ENCODE results near the gene CCDC175.

DNA sequence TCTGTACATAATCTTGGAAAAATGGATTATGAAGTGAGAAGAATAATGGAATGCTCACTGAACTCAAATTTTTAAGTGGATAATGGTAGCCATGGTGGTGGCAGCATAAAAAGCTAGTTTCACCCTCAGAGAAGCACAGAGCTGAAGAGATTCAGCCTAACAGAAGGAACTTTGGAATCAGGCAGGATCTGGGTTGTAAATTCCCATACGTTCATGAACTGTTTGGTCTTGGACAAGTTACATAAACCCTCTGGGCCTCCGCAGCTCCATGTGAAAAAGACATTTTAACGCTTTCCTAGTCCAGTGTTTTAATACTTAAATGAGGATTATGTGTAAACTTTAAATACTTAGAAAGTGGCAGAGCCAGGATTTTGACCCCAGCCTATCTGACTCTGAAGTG lies 65.6 kb downstream of the CCDC175 start:
- TF ChIP-seq, protein P1, sequence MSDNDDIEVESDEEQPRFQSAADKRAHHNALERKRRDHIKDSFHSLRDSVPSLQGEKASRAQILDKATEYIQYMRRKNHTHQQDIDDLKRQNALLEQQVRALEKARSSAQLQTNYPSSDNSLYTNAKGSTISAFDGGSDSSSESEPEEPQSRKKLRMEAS (IDR thresholded peaks at IDR 0.05) = no peak
- TF ChIP-seq POLR2A (IDR thresholded peaks at IDR 0.05; ENCODE audit: borderline replicate concordance, extremely low read depth, insufficient read depth, insufficient read length) (no peak), EZH2 (IDR thresholded peaks at IDR 0.05) (no peak), EZH2phosphoT487 (IDR thresholded peaks at IDR 0.05; ENCODE audit: borderline replicate concordance) (no peak), CEBPB (IDR thresholded peaks at IDR 0.05; ENCODE audit: low read depth) (no peak), JUND (IDR thresholded peaks at IDR 0.05) (no peak), SIN3A (IDR thresholded peaks at IDR 0.05; ENCODE audit: low read depth) (no peak), SRF (IDR thresholded peaks at IDR 0.05; ENCODE audit: low read depth) (no peak), ZNF274 (IDR thresholded peaks at IDR 0.05; ENCODE audit: low read depth, low read length) (no peak)
- TF ChIP-seq, protein P2, sequence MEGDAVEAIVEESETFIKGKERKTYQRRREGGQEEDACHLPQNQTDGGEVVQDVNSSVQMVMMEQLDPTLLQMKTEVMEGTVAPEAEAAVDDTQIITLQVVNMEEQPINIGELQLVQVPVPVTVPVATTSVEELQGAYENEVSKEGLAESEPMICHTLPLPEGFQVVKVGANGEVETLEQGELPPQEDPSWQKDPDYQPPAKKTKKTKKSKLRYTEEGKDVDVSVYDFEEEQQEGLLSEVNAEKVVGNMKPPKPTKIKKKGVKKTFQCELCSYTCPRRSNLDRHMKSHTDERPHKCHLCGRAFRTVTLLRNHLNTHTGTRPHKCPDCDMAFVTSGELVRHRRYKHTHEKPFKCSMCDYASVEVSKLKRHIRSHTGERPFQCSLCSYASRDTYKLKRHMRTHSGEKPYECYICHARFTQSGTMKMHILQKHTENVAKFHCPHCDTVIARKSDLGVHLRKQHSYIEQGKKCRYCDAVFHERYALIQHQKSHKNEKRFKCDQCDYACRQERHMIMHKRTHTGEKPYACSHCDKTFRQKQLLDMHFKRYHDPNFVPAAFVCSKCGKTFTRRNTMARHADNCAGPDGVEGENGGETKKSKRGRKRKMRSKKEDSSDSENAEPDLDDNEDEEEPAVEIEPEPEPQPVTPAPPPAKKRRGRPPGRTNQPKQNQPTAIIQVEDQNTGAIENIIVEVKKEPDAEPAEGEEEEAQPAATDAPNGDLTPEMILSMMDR (IDR thresholded peaks at IDR 0.05 in 2 of 3, conservative IDR thresholded peaks at IDR 0.05 in 1 of 3; ENCODE audit: borderline replicate concordance in 1 of 3, insufficient read depth in 1 of 3, low read depth in 2 of 3, low read length in 2 of 3) = no peak
- TF ChIP-seq, protein P3, sequence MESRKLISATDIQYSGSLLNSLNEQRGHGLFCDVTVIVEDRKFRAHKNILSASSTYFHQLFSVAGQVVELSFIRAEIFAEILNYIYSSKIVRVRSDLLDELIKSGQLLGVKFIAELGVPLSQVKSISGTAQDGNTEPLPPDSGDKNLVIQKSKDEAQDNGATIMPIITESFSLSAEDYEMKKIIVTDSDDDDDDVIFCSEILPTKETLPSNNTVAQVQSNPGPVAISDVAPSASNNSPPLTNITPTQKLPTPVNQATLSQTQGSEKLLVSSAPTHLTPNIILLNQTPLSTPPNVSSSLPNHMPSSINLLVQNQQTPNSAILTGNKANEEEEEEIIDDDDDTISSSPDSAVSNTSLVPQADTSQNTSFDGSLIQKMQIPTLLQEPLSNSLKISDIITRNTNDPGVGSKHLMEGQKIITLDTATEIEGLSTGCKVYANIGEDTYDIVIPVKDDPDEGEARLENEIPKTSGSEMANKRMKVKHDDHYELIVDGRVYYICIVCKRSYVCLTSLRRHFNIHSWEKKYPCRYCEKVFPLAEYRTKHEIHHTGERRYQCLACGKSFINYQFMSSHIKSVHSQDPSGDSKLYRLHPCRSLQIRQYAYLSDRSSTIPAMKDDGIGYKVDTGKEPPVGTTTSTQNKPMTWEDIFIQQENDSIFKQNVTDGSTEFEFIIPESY (IDR thresholded peaks at IDR 0.05; ENCODE audit: extremely low read depth, insufficient replicate concordance, low read length) = no peak
- TF ChIP-seq, protein P4, sequence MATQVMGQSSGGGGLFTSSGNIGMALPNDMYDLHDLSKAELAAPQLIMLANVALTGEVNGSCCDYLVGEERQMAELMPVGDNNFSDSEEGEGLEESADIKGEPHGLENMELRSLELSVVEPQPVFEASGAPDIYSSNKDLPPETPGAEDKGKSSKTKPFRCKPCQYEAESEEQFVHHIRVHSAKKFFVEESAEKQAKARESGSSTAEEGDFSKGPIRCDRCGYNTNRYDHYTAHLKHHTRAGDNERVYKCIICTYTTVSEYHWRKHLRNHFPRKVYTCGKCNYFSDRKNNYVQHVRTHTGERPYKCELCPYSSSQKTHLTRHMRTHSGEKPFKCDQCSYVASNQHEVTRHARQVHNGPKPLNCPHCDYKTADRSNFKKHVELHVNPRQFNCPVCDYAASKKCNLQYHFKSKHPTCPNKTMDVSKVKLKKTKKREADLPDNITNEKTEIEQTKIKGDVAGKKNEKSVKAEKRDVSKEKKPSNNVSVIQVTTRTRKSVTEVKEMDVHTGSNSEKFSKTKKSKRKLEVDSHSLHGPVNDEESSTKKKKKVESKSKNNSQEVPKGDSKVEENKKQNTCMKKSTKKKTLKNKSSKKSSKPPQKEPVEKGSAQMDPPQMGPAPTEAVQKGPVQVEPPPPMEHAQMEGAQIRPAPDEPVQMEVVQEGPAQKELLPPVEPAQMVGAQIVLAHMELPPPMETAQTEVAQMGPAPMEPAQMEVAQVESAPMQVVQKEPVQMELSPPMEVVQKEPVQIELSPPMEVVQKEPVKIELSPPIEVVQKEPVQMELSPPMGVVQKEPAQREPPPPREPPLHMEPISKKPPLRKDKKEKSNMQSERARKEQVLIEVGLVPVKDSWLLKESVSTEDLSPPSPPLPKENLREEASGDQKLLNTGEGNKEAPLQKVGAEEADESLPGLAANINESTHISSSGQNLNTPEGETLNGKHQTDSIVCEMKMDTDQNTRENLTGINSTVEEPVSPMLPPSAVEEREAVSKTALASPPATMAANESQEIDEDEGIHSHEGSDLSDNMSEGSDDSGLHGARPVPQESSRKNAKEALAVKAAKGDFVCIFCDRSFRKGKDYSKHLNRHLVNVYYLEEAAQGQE (IDR thresholded peaks at IDR 0.05; ENCODE audit: low read depth) = no peak

All from HCT116 (cell line).